GM18498 (cell line): ENCODE measurements around the gene KCNJ6.
"Not testable (repeated sequence)": the region's sequence is repeated elsewhere in the genome, so short reads cannot be mapped to it uniquely, and the experiment has no call there.

Source experiments
- ATAC-seq: cut with Tn5 transposase; IDR thresholded peaks from one replicate; pipeline ENCODE4 v1.9.1; 2021; ENCODE audit warnings: mild to moderate bottlenecking, moderate library complexity; ENCODE audit not compliant: unreplicated experiment

The KCNJ6 gene

DNA sequence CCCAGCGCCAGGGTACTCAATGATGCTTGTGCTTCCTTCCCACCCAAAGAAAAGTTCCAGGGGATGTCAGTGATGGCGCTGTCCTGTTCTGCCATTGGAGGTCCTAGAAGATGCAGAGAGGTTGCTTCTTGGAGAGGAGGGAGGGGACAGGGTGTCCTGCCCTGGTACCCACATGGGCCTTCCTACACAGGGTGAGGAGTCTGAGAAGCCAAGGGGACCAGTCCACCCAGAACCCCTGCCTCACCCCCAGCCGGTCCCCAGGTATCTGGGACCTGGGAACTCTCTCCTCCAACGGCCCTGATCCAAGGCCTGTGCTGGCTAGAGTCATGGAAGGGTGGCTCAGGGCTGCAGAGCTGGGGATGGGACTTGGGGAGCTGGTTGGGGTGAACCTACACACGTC is 259.4 kb downstream of the KCNJ6 start:
- ATAC-seq = no peak

DNA sequence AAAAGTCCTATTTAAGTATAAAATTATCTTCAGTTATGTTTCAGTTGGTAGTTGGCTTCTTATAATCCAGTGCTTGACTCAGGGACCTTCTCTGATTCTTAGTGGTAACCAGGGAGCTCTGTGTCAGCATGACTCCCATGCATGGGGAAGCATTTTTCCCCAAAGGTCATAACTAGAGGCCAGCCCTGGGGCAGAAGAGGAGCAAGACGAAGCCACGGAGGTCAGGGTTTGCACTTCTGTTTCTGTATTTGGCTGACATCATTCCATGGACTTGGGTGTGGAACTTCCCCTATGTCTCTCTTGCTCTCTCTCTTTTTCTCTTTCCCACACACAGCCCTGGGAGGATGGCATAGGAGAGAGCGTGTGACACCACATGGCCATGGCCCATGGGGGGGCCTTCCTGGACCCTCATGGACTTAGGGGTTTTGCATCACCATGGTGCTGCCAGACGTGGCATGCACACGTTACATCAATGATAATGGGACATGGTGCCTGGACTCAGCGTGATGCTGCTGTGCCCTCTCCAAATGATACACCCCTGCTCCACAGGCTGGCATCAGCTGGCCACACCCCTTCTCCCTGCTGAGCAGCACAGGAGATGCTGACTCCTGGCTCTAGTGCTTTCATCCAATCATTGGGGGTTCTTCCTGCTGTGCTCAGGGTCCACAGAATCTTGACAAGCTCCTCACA is 260.5 kb downstream of the KCNJ6 start:
- ATAC-seq = no peak

- ATAC-seq = no peak
Measured at GRCh38 chr21:37654596-37654995, 261.7 kb downstream of the KCNJ6 start.

DNA sequence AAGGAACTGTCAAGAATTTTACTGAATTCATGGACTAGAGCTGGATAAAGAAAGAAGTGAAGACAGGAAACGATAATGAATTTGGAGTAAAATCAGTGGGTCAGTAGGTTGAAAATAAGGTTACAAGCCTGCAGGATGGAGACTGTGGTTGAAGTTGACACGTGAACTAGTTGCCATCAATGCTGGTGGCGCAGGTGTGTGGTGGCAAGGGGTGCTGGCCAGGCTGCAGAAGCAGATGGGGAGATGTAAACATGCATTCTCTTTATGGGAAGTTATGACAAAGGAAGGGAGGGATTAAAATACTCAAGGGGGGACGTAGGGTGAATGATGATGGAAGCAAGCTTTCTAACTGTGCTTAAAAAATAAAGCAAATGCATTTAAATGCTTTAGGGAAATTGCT is 263.1 kb downstream of the KCNJ6 start:
- ATAC-seq = no peak

- ATAC-seq = no peak
Measured at GRCh38 chr21:37647781-37648180, 268.5 kb downstream of the KCNJ6 start.

- ATAC-seq = not testable (repeated sequence)
Measured at GRCh38 chr21:37646761-37647160, 269.5 kb downstream of the KCNJ6 start.

- ATAC-seq = no peak
Measured at GRCh38 chr21:37645848-37646247, 270.4 kb downstream of the KCNJ6 start.

GRCh38 chr21:37644636-37645035 is 271.6 kb downstream of the KCNJ6 start:
- ATAC-seq = no peak

- ATAC-seq = not testable (repeated sequence)
Measured at GRCh38 chr21:37643862-37644261, 272.4 kb downstream of the KCNJ6 start.

DNA sequence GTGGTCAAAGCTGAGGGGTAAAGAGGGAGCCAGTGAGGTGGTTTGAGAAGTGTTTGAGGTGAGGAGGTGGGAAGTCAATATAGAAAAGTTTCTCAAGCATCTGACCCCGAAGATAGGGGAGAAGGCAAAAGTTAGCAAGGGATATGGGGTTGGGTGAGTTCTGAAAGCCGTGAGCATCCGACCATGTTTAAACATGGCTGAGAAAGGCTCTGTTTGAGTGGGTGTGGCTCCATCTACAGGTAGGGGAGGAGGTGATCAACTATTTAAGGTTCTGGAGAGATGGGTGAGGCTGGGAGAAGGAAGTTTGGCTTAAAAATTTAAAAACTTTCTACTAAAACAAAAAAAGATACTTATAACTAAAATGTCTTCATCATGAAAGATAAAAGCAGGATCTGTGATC is 273.8 kb downstream of the KCNJ6 start:
- ATAC-seq = no peak

DNA sequence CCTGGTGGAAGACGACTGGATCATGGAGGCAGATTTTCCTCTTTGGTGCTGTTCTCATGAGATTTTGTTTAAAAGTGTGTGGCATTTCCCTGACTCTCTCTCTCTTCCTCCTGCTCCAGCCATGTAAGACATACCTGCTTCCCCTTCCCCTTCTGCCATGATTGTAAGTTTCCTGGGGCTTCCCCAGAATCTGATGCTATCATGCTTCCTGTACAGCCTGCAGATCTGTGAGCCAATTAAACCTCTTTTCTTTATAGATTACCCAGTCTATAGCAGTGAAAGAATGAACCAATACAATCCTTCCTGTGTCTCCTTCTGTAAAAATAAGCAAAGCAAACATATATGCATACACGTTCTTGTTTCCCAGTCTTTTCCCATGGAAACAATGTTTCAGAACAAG is 276.5 kb downstream of the KCNJ6 start:
- no peak for ATAC-seq

DNA sequence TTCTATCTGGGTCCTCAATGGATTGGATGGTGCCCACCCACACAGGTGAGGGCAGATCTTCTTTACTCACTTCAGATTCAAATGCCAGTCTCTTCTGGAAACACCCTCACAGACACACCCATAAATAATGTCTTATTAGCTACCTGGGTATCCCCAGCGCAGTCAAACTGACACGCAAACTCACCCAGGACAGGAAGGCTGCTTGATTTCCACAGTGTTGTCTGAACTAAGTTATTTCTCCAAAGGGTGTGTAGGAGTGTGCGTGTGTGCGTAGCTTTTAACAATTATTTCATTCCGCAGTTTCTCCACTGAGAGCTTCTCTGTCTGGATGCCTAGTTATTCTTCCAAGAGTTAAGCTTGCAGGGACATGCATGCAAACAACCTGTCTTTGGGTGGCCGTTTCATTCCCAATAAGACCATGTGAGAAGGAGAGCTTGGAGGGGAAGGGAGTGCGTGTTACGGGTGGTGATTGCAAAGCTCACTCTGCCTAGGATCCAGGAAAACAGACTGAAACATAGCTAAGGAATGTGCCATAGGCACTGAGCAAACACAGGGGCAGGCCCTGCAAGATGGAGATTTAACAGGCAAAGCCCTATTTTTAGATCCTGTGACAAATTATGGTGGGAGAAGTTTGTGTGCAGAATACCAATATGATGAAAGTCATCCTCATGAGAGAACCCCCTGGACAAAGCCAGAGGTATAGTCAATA is 280.0 kb downstream of the KCNJ6 start:
- ATAC-seq = no peak

DNA sequence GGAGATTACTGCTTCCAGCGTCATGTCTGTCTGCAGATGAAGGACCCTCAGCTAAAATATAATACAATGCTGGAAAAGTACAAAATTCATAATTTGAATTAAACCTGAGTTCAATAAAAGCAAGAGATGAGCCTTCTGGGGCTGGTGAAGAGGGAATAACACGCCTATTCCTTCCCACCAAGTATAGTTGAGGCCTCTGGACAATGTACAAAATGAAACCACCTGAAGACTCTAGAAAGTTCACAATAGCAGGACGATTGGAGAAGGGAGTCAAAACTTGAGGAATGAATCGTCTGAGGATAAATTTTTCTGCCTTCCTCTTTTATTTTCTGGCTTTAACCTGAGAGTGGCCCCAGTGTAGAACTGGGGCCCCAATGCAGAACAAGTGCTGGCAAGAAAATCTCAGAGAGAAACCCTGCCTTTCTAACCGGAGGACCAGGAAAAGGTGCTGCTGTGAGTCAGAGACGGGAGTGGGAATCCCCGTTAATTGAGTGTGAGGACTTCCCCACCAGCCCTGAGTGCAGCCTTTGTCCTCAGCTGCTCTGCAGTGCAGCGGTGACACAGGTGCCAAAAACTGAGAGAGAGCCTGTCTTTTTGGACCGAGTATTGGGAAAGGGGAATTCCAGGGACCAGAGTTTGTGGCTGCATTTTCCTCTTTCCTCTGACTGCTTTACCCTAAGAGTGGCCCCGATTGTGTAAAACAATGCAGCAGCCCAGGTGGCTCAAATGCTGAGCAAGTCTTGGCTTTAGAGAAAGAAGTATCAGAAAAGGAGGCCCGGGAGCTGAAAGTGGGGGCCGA is 284.7 kb downstream of the KCNJ6 start:
- no peak for ATAC-seq

DNA sequence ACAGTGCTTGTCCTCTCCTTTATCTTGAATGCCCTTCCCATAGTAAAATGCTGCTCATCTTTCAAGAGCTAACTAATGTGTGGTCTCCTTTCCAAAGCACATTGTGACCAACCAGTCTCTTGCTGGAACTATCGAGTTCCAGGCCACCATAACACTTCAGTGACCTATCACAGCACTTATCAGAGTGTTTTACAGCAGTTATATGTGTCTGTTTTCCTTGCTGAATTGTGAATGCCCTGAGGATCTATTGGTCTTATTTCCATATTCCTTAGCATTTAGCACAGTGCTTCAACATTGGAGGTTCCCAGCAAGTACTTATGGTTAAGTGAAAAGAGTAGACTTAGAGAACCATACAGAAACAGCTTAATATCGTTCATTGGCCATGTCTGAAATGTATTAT is 285.4 kb downstream of the KCNJ6 start:
- no peak for ATAC-seq

DNA sequence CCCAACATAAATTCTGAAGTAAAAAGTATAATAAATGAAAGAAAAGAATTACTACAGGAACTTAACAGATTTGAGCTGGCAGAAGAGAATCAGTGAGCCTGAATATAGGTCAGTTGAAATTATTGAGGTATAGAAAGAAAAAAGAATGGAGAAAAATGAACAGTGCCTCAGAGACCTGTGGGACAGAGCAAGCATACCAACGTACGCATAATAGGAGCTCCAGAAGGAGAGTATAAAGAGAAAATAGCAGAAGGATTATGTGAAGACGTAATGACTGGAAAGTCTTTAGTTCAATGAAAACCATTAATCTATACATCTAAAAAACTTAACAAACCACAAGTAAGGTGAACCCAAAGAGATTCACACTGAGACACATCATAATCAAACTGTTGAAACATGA is 287.9 kb downstream of the KCNJ6 start:
- no peak for ATAC-seq

- ATAC-seq = no peak
Measured at GRCh38 chr21:37627561-37627960, 288.7 kb downstream of the KCNJ6 start.

DNA sequence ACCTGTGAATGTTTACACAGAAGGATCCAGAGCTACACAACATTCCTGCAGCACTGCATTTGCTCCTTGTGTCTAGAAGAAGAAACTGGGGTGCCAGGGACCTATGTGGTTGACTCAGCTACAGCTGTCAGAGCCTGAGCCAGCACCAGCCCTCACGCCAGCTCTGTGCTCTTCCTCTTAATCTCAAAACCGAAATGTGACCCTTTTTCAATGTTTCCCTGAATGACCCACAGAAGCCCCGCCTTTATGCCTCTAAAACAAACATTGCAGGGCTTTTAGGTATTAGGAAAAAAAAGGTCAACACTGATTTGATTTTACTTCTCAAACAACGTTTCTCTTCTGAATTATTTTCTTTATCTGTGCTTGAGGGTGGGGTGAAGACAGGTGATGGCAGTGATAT is 289.2 kb downstream of the KCNJ6 start:
- no peak for ATAC-seq

- ATAC-seq = no peak
Measured at GRCh38 chr21:37626320-37626719, 289.9 kb downstream of the KCNJ6 start.

DNA sequence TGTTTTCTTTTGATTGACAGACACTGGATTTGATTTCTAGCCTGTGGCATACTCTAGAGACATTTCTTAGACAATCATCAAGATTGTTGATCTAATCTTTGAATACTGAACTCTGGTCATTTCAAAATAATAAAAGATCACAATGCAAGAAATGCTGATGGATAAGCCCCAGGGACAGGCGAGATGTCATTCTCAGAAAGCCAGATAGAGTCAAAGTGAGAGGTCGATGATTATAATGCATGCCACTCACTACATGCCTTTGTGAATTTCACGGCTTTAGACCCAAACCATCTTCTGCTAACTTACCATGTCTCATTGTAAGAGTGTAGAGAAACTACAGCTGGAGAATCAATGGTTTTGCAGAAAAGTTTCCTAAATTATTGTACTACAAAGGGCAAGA is 292.6 kb downstream of the KCNJ6 start:
- no peak for ATAC-seq

- ATAC-seq = no peak
Measured at GRCh38 chr21:37623183-37623582, 293.1 kb downstream of the KCNJ6 start.

DNA sequence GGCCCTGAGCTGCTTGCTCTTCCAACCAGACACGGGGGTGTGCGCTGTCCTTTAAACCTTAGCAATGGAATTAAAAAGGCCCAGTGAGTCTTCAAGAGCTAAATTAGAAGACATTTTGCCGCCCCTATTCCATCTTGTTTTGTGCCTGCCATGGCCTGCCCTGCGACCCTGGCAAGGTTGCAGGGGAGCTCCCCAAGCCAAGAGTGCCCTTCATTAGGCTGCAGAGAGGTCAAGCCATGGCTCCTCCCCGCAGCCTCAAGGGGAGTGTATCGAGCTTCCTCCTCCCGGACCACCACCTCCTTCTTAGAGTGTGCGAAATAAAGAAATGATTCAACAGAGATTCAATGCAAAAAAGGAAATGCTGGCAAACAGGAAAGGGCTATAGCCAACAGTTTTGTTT is 293.5 kb downstream of the KCNJ6 start:
- no peak for ATAC-seq

DNA sequence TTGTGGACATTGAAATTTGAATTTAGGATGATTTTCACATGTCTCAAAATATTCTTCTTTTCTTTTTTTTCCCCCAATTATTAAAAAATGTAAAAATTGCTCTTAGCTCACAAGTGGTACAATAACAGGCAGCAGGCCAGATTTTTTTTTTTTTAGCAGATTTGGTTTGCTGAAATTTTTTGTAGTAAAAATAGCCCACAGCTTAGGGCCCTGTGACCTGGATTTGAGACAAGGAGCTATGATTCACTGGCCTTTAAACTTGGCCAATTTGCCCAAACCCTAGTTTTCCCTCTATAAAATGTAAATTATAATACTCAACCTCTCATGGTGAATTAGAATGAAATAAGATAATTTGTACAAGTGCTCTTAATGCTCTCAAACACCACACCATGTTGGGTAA is 295.9 kb downstream of the KCNJ6 start:
- ATAC-seq = no peak
